Choroid plexus epithelial cell (primary cell): ENCODE results near the gene ATG10.

ENCODE experiments used
- DNase-seq: peaks from one replicate; pipeline ENCODE4 v3.0.0-alpha.2; 2010; ENCODE audit warnings: low read depth
- H3K4me3 ChIP-seq: 2 replicates; pipeline ENCODE4 v1.5.1; 2011; ENCODE audit warnings: low read depth, mild to moderate bottlenecking, control low read depth, low read length, moderate library complexity
- TF ChIP-seq, protein P1 (sequence below): conservative IDR thresholded peaks from 2 replicates; pipeline ENCODE4 v1.5.1; 2011; ENCODE audit warnings: low read depth, mild to moderate bottlenecking, control low read depth, inconsistent platforms, low read length, moderate library complexity

ATG10 gene

DNA sequence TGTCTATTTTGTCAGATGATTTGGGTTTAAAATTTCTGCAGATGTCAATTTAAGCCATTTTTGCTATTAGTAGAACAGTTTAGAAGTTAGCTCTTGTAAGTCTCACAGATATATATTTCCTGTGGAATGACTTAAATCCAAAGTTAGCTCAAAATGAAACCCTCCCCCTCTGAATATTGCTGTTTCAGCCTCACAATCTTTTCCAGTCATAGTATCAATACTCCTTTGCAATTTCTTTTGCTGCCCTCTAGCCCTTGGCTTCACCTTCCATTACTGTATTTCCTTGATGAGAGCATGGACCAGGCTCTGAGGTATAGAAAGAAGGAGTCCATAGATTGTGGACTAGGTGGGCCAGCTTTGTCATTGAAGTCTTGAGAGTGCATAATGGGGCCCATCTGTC lies 124.4 kb downstream of the ATG10 start:
- DNase-seq: no peak
- TF ChIP-seq, protein P1, sequence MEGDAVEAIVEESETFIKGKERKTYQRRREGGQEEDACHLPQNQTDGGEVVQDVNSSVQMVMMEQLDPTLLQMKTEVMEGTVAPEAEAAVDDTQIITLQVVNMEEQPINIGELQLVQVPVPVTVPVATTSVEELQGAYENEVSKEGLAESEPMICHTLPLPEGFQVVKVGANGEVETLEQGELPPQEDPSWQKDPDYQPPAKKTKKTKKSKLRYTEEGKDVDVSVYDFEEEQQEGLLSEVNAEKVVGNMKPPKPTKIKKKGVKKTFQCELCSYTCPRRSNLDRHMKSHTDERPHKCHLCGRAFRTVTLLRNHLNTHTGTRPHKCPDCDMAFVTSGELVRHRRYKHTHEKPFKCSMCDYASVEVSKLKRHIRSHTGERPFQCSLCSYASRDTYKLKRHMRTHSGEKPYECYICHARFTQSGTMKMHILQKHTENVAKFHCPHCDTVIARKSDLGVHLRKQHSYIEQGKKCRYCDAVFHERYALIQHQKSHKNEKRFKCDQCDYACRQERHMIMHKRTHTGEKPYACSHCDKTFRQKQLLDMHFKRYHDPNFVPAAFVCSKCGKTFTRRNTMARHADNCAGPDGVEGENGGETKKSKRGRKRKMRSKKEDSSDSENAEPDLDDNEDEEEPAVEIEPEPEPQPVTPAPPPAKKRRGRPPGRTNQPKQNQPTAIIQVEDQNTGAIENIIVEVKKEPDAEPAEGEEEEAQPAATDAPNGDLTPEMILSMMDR: no peak

DNA sequence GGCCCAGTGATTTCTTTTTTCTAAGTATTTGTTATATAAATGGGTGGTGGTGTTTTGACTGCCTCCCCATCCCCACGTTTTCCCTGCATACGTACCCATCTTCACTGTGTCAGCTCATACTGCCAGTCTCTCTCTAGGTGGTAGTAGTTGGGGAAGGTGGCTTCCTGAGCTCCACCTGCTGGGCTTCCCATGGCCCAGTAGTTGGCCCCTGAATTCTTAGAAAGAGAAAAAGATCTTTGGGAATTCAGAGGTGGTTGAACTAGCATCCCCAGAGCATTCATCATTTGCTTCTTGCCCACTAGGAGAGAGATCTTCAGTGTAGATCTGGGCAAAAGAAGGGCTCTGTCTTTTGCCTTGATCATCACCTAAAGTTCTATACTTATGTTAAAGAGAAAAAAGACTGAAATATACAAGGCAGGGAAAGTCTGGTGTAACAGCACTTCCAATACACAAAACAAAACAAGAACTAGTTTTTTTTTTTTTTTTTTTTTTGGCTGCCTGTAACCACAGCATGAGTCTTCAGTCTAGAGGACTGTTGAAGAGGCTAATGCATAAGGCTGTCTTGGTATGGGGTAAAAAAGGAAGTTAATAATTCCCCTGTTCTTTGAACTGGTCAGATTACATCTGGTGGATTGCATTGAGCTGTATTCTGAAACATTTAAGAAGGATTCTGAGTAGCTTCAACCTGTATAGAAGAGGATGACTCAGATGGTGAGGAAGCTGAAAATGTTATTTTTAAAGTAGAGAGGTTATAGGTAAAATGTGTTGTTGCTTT lies 128.7 kb downstream of the ATG10 start:
- DNase-seq: peak; percentile 77
- TF ChIP-seq, protein P1: no peak

More for the DNA sequence above, 124.4 kb downstream of the ATG10 start:
- H3K4me3 ChIP-seq: no peak overlapping the region

DNA sequence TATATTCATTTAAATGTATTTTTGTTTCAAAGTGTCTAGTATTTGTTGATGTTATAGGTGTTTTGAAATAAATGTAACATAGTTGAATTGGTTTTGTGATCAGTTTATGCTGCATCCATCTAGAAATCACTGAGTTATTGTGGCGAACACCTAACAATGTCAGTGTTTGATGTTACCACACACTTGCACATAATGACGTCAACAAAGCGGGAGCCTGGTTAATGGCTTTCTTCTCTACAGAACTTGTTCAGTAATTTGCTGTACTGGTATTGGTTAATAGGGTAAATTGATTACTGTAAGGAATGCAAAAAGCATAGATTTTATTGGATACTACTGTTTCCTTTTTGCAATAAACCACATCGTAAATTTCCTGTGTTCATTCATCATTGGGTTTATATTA lies 133.0 kb downstream of the ATG10 start:
- TF ChIP-seq, protein P1: no peak
- no peak overlapping the region for H3K4me3 ChIP-seq
- no peak for DNase-seq

More for the DNA sequence above, 128.7 kb downstream of the ATG10 start:
- no peak overlapping the region for H3K4me3 ChIP-seq

DNA sequence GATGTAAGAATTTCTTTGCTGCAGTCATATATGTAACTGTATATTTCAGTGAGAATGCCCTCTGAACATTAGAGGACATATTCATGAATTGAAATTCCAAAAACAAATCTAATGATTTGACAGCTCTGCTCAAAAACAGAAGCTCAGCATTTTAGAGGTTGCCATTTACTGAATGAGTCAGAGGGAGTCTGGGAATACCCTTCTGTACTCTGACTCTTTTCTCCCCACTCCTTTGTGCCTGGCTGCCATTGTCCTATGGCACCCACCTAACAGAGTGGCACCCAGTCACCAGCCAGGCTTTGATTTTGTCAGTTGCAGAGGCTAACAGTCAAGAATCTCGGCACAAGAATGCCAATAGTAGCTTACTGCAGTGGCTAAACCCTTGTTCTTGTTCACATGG lies 133.6 kb downstream of the ATG10 start:
- TF ChIP-seq, protein P1: no peak
- no peak overlapping the region for H3K4me3 ChIP-seq
- peak; percentile 25 for DNase-seq

DNA sequence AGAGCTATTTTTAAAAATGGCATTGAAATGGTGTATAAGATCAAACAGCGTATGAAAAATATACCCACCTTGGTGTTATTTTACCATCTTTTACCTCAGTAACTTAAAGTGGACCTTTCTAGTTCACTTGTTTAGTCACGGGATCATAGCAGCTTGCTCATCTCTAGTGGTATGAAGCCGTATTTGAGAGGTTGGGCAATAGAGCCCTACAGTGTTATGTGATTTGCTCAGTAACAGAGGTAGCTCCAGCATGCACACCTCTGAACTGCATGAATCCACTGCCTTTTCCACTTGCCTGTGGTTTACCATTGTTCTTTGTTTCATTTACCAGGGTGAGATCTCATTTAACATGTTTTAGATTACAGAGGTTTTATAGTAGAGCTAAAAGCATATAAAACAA lies 134.4 kb downstream of the ATG10 start:
- no peak overlapping the region for H3K4me3 ChIP-seq
- peak; percentile 37 for DNase-seq
- TF ChIP-seq, protein P1: no peak

DNA sequence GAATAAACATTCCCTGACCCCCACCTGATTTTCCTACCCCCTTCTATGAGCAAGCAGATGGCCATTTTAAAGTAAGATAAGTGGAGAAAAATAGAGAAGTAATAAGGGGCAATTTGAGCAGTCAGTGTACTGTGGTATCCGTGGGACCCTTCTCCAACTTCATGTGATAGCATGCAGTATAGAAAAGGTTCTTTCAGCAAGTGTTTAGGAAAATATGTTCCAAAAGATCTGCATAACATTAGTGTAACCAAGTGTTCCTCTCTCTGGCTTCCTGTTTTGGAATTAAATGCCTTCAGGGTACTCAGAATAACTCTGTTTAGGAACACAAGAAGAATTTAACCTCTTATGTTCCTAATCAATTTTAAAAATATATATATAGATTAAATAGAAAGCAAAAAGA lies 134.9 kb downstream of the ATG10 start:
- DNase-seq: peak; percentile 43
- TF ChIP-seq, protein P1: no peak
- H3K4me3 ChIP-seq: no peak overlapping the region

DNA sequence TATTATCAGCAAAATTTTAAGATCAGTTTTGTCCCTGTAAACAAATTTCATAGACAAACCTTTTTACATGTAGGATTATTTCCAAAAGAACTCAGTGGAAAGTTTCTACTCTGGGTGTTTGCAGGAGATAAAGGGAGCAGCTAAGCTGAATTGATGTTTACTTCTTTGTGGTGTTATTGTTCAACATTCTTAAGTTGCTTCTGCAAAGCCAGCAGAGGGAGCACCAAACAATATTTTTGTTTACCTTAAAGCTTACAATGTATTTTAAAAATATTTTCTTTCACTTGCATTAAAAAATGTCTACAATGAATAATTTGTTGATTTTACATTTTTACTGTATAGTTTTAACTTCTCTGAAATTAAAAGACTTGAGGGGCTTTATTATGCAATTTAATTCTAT lies 135.4 kb downstream of the ATG10 start:
- DNase-seq: peak; percentile 67
- H3K4me3 ChIP-seq: no peak overlapping the region
- TF ChIP-seq, protein P1: peak; percentile 58
